Right atrium auricular region (tissue), 2 donors: ENCODE data around the gene CALML4. TPM values are rescaled to one million over a fixed set of nuclear protein-coding genes. Genes with fewer than 3 reads are reported as not detected.

Experiments used
- DNase-seq: peaks from one replicate; pipeline ENCODE4 v3.0.0-alpha.2; 2019; ENCODE audit warnings: low spot score
- H3K27ac ChIP-seq, 2 donors: fragments of 200-600 bp; sonication (generic); 1 replicate in 1 of 2; 2 replicates in 1 of 2; pipeline ENCODE4 v1.5.1; 2016 to 2019
- H3K27me3 ChIP-seq, 2 donors: fragments of 200-600 bp; sonication (generic); one replicate each; pipeline versions ENCODE4 v1.5.1 to v1.6.0; 2017 to 2019
- H3K36me3 ChIP-seq: fragments of 200-600 bp; sonication (generic); one replicate; pipeline ENCODE4 v1.5.1; 2016
- H3K4me1 ChIP-seq, 2 donors: fragments of 200-600 bp; sonication (generic); one replicate each; pipeline versions ENCODE4 v1.5.1 to v1.6.0; 2017 to 2019
- H3K4me3 ChIP-seq, 2 donors: fragments of 200-600 bp; sonication (generic); 1 replicate in 1 of 2; 2 replicates in 1 of 2; pipeline ENCODE4 v1.5.1; 2017 to 2019; ENCODE audit warnings: mild to moderate bottlenecking in 1 of 2, moderate library complexity in 1 of 2
- H3K9me3 ChIP-seq, 2 donors: fragments of 200-600 bp; sonication (generic); one replicate each; pipeline ENCODE4 v1.5.1; 2019
- total RNA-seq, 2 donors: library from RNA; depleted of rRNA; stranded (reverse); fragments of >200 nt; gene quantifications; one replicate each; pipeline ENCODE4 v1.1.0, GENCODE V29; 2016
- TF ChIP-seq, protein P1 (sequence below), 2 donors: fragments of 200-600 bp; sonication (generic); IDR thresholded peaks; one replicate each; pipeline ENCODE4 v1.5.1; 2019; ENCODE audit warnings: antibody characterized with exemption in 2 of 2

The CALML4 gene
- total RNA-seq, 2 donors from 2014 or later = 0.52 to 2.1 TPM

DNA sequence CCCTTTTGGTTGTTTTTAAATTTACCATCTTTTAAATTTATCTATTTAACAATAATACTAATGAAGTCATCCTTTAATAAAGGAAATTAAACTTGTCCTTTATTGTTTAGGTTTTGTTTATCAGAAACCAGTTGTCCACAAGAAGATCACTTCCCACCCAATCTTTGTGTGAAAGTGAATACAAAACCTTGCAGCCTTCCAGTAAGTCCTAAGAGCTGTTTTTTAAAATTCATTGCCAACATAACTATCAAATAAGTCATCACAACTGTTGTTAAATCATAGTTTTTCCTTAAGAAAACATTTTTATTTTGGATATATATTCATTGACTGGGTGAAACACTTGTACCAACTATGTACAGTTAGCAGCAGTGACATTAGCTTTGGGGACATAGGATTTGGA, 59.4 kb downstream of the CALML4 start:
- H3K27ac ChIP-seq = no peak overlapping the region
- no peak for DNase-seq
- H3K36me3 ChIP-seq = peaks cover 18% of the 10 kb centered on the region
- TF ChIP-seq, protein P1, sequence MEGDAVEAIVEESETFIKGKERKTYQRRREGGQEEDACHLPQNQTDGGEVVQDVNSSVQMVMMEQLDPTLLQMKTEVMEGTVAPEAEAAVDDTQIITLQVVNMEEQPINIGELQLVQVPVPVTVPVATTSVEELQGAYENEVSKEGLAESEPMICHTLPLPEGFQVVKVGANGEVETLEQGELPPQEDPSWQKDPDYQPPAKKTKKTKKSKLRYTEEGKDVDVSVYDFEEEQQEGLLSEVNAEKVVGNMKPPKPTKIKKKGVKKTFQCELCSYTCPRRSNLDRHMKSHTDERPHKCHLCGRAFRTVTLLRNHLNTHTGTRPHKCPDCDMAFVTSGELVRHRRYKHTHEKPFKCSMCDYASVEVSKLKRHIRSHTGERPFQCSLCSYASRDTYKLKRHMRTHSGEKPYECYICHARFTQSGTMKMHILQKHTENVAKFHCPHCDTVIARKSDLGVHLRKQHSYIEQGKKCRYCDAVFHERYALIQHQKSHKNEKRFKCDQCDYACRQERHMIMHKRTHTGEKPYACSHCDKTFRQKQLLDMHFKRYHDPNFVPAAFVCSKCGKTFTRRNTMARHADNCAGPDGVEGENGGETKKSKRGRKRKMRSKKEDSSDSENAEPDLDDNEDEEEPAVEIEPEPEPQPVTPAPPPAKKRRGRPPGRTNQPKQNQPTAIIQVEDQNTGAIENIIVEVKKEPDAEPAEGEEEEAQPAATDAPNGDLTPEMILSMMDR (IDR thresholded peaks at IDR 0.05) = no peak
- H3K4me3 ChIP-seq = no peak overlapping the region
- no peaks in the 10 kb centered on the region for H3K4me1 ChIP-seq
- H3K9me3 ChIP-seq = no peaks in the 10 kb centered on the region
- H3K27me3 ChIP-seq = no peaks in the 10 kb centered on the region

DNA sequence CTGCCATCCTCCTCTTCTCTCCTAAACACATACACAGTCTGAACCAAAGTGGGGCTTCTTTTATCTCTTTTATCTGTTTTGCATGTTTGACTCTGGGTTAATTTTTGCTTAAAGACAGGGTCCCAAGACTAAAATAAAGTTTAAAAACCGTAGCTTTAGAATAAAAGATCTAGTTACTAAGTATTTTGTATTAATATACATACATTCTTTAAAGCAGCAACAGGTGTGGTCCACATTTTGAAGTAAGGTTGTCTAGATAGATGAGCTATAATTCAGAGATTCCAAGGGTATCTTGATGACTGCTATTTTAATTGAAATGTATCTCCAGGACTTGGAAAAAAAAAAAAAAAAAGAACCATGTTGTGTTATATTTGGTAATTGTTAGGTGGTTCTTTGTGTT, 61.3 kb downstream of the CALML4 start:
- H3K9me3 ChIP-seq = no peaks in the 10 kb centered on the region
- no peak for DNase-seq
- no peak overlapping the region for H3K4me3 ChIP-seq
- H3K27me3 ChIP-seq = no peaks in the 10 kb centered on the region
- H3K4me1 ChIP-seq = no peaks in the 10 kb centered on the region
- TF ChIP-seq, protein P1 (IDR thresholded peaks at IDR 0.05) = no peak
- no peak overlapping the region for H3K27ac ChIP-seq
- H3K36me3 ChIP-seq = peaks cover 18% of the 10 kb centered on the region

DNA sequence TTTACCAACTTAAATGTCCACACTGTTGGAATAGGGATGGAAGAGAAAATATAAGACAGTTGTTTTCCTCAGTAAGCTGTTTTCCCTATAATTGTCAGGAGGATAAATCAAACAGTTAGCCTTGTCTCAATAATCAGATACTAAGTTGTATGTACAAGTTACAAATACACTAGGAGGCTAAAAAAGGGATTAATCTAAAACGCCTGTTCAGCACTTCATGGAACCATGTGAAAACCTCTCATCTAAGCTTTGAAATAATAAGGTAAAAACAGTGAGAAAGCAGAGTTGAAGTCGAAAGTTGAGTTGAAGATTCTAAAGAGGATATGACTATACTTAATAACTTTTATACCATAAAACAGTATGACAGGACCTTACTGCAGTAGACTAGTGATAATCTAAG, 62.0 kb downstream of the CALML4 start:
- Histone ChIP-seq H3K4me3 (no peak overlapping the region), H3K9me3 (no peaks in the 10 kb centered on the region), H3K4me1 (no peaks in the 10 kb centered on the region), H3K27me3 (no peaks in the 10 kb centered on the region), H3K27ac (no peak overlapping the region), H3K36me3 (peaks cover 16% of the 10 kb centered on the region)
- TF ChIP-seq, protein P1 (IDR thresholded peaks at IDR 0.05) = no peak
- no peak for DNase-seq

Other genes starting within 250 kb of the CALML4 start
- 10 to 100 TPM; 24.5 to 26.7 TPM for gene PIAS1, start 151.0 kb downstream of the CALML4 start, total RNA-seq
- 1 to 10 TPM; 6.4 to 7.4 TPM for gene CLN6, start 24.4 kb upstream of the CALML4 start, total RNA-seq
- 10 to 100 TPM; 33.1 to 55.3 TPM for gene FEM1B, start 72.4 kb upstream of the CALML4 start, total RNA-seq
- 10 to 100 TPM; 12.6 to 35.4 TPM for gene ITGA11, start 226.8 kb upstream of the CALML4 start, total RNA-seq